SW 1271 (cell line): ENCODE results near the gene MYO18A.
A peak's percentile ranks its signal among the peaks of the same experiment; 100 is the strongest.

ENCODE experiments used
- DNase-seq, 2 experiments: peaks; one replicate each; lab custom pipeline; 2025; lab: John Stamatoyannopoulos, UW

The MYO18A gene

GRCh38 chr17:29127840-29128239 is 52.4 kb downstream of the MYO18A start:
- DNase-seq = no peak

- no peak for DNase-seq
These were observed 53.8 kb downstream of the MYO18A start for GRCh38 chr17:29126268-29126930.

- no peak for DNase-seq
These were observed 54.5 kb downstream of the MYO18A start for GRCh38 chr17:29125651-29126050.

- DNase-seq = no peak
These were observed 55.3 kb downstream of the MYO18A start for GRCh38 chr17:29124925-29125273.

- DNase-seq = peak in 1 of 2 experiments; percentile 55
These were observed 55.9 kb downstream of the MYO18A start for GRCh38 chr17:29124135-29124924.

- no peak for DNase-seq
These were observed 57.1 kb downstream of the MYO18A start for GRCh38 chr17:29123111-29123510.

- DNase-seq = no peak
These were observed 58.8 kb downstream of the MYO18A start for GRCh38 chr17:29121442-29121841.

GRCh38 chr17:29120433-29120832 is 59.8 kb downstream of the MYO18A start:
- DNase-seq = no peak

- no peak for DNase-seq
These were observed 60.9 kb downstream of the MYO18A start for GRCh38 chr17:29119265-29119664.

- peak in 1 of 2 experiments; percentile 35 for DNase-seq
These were observed 63.1 kb downstream of the MYO18A start for GRCh38 chr17:29116804-29117753.

GRCh38 chr17:29115961-29116803 is 64.0 kb downstream of the MYO18A start:
- peak in 1 of 2 experiments; percentile 63 for DNase-seq

GRCh38 chr17:29115435-29115834 is 64.8 kb downstream of the MYO18A start:
- no peak for DNase-seq

GRCh38 chr17:29114141-29114540 is 66.1 kb downstream of the MYO18A start:
- no peak for DNase-seq

GRCh38 chr17:29113334-29113733 is 66.9 kb downstream of the MYO18A start:
- no peak for DNase-seq

GRCh38 chr17:29112771-29113295 is 67.4 kb downstream of the MYO18A start:
- DNase-seq = no peak

GRCh38 chr17:29111816-29112499 is 68.2 kb downstream of the MYO18A start:
- DNase-seq = peak in 1 of 2 experiments; percentile 50

GRCh38 chr17:29110372-29110757 is 69.8 kb downstream of the MYO18A start:
- DNase-seq = no peak

- no peak for DNase-seq
These were observed 70.5 kb downstream of the MYO18A start for GRCh38 chr17:29109477-29110371.

GRCh38 chr17:29108823-29109476 is 71.2 kb downstream of the MYO18A start:
- no peak for DNase-seq
